Glutamatergic neuron (in vitro differentiated cells): ENCODE data around the gene GNA12. TPM values are rescaled to one million over a fixed set of nuclear protein-coding genes. Genes with fewer than 3 reads are reported as not detected.
A peak's percentile ranks its signal among the peaks of the same experiment; 100 is the strongest.

Experiments
- DNase-seq: peaks from one replicate; pipeline ENCODE4 v3.0.0; 2022
- H3K27ac Mint-ChIP-seq: one replicate; pipeline ENCODE4 v1.8.0; 2020; ENCODE audit warnings: mild to moderate bottlenecking, mixed read lengths, inconsistent platforms; ENCODE audit not compliant: unreplicated experiment
- H3K27me3 Mint-ChIP-seq: one replicate; pipeline ENCODE4 v1.8.0; 2020; ENCODE audit warnings: mild to moderate bottlenecking, moderate library complexity, mixed read lengths, inconsistent platforms; ENCODE audit not compliant: unreplicated experiment
- H3K36me3 Mint-ChIP-seq: one replicate; pipeline ENCODE4 v1.8.0; 2020; ENCODE audit warnings: mild to moderate bottlenecking, mixed read lengths, inconsistent platforms; ENCODE audit not compliant: unreplicated experiment
- H3K4me1 Mint-ChIP-seq: one replicate; pipeline ENCODE4 v1.8.0; 2020; ENCODE audit warnings: mild to moderate bottlenecking, low read depth, mixed read lengths, inconsistent platforms; ENCODE audit not compliant: unreplicated experiment
- H3K4me3 Mint-ChIP-seq: one replicate; pipeline ENCODE4 v1.8.0; 2020; ENCODE audit warnings: mild to moderate bottlenecking, mixed read lengths, inconsistent platforms; ENCODE audit not compliant: unreplicated experiment
- H3K9me3 Mint-ChIP-seq: one replicate; pipeline ENCODE4 v1.8.0; 2020; ENCODE audit warnings: mild to moderate bottlenecking, moderate library complexity, mixed read lengths, inconsistent platforms; ENCODE audit not compliant: unreplicated experiment
- CTCF ChIP-seq: fragments of 200-600 bp; sonication (generic); IDR thresholded peaks from one replicate; pipeline ENCODE4 v1.5.0; 2021; ENCODE audit not compliant: partially characterized antibody, unreplicated experiment
- total RNA-seq: library from RNA; stranded (reverse); fragmentation: NEBNext Ultra II Directional; extraction: Animal tissue kit (Norgen Biotek cat#: 25700); gene quantifications from one replicate; pipeline ENCODE4 v1.2.1, GENCODE V29; 2021; ENCODE audit not compliant: unreplicated experiment

Gene GNA12
- total RNA-seq, 1 donor from 2014 or later, result 66.2 TPM

GRCh38 chr7:2717293-2718261 is 126.5 kb downstream of the GNA12 start:
- H3K4me1 Mint-ChIP-seq, result peaks cover 34% of the 10 kb centered on the region
- H3K36me3 Mint-ChIP-seq, result no peaks in the 10 kb centered on the region
- H3K9me3 Mint-ChIP-seq, result peaks cover 6% of the 10 kb centered on the region
- H3K27me3 Mint-ChIP-seq, result peaks cover 7% of the 10 kb centered on the region
- peak overlapping the region; percentile 84 for H3K27ac Mint-ChIP-seq
- no peak overlapping the region for H3K4me3 Mint-ChIP-seq
- no peak for TF ChIP-seq CTCF
- no peak for DNase-seq

GRCh38 chr7:2716906-2717292 is 127.2 kb downstream of the GNA12 start:
- Mint-ChIP-seq H3K9me3 (peaks cover 6% of the 10 kb centered on the region), H3K27me3 (peaks cover 7% of the 10 kb centered on the region), H3K36me3 (no peaks in the 10 kb centered on the region), H3K4me3 (no peak overlapping the region), H3K27ac (peak overlapping the region; percentile 84), H3K4me1 (peaks cover 34% of the 10 kb centered on the region)
- no peak for TF ChIP-seq CTCF
- DNase-seq, result no peak

- peak overlapping the region; percentile 84 for H3K27ac Mint-ChIP-seq
- H3K4me3 Mint-ChIP-seq, result no peak overlapping the region
Measured at GRCh38 chr7:2716488-2716887, 127.6 kb downstream of the GNA12 start.

GRCh38 chr7:2715341-2716231 is 128.5 kb downstream of the GNA12 start:
- DNase-seq, result no peak
- Mint-ChIP-seq H3K27ac (no peak overlapping the region), H3K9me3 (peaks cover 6% of the 10 kb centered on the region), H3K36me3 (no peaks in the 10 kb centered on the region), H3K4me3 (no peak overlapping the region), H3K4me1 (peaks cover 34% of the 10 kb centered on the region), H3K27me3 (peaks cover 7% of the 10 kb centered on the region)
- no peak for TF ChIP-seq CTCF

More at GRCh38 chr7:2716488-2716887, 127.6 kb downstream of the GNA12 start:
- peaks cover 6% of the 10 kb centered on the region for H3K9me3 Mint-ChIP-seq
- H3K27me3 Mint-ChIP-seq, result peaks cover 7% of the 10 kb centered on the region
- peaks cover 34% of the 10 kb centered on the region for H3K4me1 Mint-ChIP-seq
- no peaks in the 10 kb centered on the region for H3K36me3 Mint-ChIP-seq
- DNase-seq, result no peak
- no peak for TF ChIP-seq CTCF
